K562 (cell line): ENCODE results near the gene CCDC184. TPM values are rescaled to one million over a fixed set of nuclear protein-coding genes. Genes with fewer than 3 reads are reported as not detected.

Experiments
- SMC3 ChIP-seq: conservative IDR thresholded peaks from 2 replicates; pipeline ENCODE4 v1.6.1; 2011; ENCODE audit warnings: low read depth, low read length, improper control_type of control experiment; ENCODE audit not compliant: insufficient read depth
- ZNF23 ChIP-seq: fragments of 250-450 bp; sonication (Bioruptor Pico); IDR thresholded peaks from 2 replicates; pipeline ENCODE4 v1.4.0; 2020; ENCODE audit warnings: mild to moderate bottlenecking
- ZNF24 ChIP-seq: fragments of 450-650 bp; IDR thresholded peaks from 2 replicates; pipeline ENCODE4 v1.6.1; 2016
- ZNF282 ChIP-seq: sonication (generic); formaldehyde crosslinking; IDR thresholded peaks from 2 replicates; pipeline ENCODE4 v1.8.1; 2023; ENCODE audit warnings: missing genetic modification reagents
- polyA plus RNA-seq, 8 experiments: library from polyadenylated mRNA; depleted of rRNA in 4 of 8; stranded (reverse) in 5 of 8; unstranded in 3 of 8; fragments of >200 nt; fragmentation: Nextera tagmentation in 2 of 8; fragmentation: Illumina TruSeq in 1 of 8; extraction: Ambion mirVana in 2 of 8; extraction: Trizol in 1 of 8; gene quantifications; 2 replicates each; pipeline versions ENCODE4 v1.2.1 to v1.2.3, GENCODE V29; 2011 to 2014; ENCODE audit warnings: inconsistent platforms in 1 of 8, missing spikeins in 1 of 8
- total RNA-seq, 7 experiments: library from RNA; depleted of rRNA in 6 of 7; stranded (reverse); fragments of >200 nt in 6 of 7; fragmentation: Illumina TruSeq in 2 of 7; extraction: Trizol in 2 of 7; gene quantifications; 2 replicates each; pipeline versions ENCODE4 v1.2.1 to v1.2.3, GENCODE V29; 2011 to 2021; ENCODE audit warnings: low replicate concordance in 1 of 7
- TF ChIP-seq, protein P1 (sequence below): fragments of 250-450 bp; sonication (Bioruptor Pico); IDR thresholded peaks from 2 replicates; pipeline ENCODE4 v1.4.0; 2020; ENCODE audit warnings: mild to moderate bottlenecking, moderate library complexity, borderline replicate concordance
- TF ChIP-seq, protein P2 (sequence below): fragments of 450-650 bp; IDR thresholded peaks from 2 replicates; pipeline ENCODE4 v1.6.1; 2018; ENCODE audit warnings: mild to moderate bottlenecking, low read depth; ENCODE audit not compliant: partially characterized antibody
- TF ChIP-seq, protein P3 (sequence below): sonication (generic); formaldehyde crosslinking; IDR thresholded peaks from 2 replicates; pipeline ENCODE4 v1.8.0; 2022; ENCODE audit warnings: missing genetic modification reagents, mild to moderate bottlenecking, borderline replicate concordance
- TF ChIP-seq, protein P4 (sequence below), 2 experiments: fragments of 450-650 bp; formaldehyde crosslinking in 1 of 2; IDR thresholded peaks; 2 replicates each; pipeline versions ENCODE4 v1.4.0 to v1.6.1; 2014 to 2020; ENCODE audit warnings: mild to moderate bottlenecking in 2 of 2, borderline replicate concordance in 1 of 2, low read depth in 1 of 2

Gene CCDC184
- total and polyA plus RNA-seq, 9 of the 15 experiments (the other 6 are each of a cell fraction or from before 2014, with no cell fraction given) = 0.09 TPM; not detected in 8

DNA sequence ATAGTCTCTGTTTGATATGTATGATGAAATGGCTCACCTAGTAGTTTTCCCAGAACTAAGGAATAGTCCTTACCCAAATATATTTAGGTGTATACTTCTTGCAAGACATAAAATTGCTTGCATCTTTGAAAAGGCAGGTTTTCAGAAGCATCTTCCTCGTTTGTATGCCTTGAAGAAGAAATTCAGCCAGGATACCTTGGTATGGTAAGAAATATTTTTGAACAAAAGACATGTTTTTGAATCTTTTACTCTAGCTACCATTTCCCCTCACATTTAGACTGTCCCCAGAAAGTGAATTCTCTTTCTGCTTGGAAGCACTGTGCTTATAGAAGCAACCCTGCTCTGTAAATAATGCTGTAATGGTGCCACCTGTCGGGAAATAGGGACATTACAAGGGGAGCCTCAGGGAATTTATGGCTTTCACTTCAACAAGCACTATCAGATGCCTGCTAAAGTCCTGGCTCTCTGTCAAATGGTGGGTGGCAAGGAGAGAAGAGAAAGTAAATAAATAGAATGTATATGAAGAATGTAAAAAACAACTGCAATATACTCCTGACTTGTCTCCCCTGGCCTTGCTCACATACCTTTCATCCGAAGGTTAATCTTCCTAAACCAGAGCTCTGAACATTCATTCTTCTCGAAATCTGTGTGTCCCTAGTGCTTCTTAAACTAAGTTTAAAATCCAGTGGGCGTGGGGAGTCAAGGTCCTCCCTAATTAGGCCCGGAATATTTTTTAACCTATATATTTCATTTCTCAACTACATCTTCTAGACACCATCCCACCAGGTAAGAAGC, 6.1 kb downstream of the CCDC184 start (continued):
- TF ChIP-seq, protein P1, sequence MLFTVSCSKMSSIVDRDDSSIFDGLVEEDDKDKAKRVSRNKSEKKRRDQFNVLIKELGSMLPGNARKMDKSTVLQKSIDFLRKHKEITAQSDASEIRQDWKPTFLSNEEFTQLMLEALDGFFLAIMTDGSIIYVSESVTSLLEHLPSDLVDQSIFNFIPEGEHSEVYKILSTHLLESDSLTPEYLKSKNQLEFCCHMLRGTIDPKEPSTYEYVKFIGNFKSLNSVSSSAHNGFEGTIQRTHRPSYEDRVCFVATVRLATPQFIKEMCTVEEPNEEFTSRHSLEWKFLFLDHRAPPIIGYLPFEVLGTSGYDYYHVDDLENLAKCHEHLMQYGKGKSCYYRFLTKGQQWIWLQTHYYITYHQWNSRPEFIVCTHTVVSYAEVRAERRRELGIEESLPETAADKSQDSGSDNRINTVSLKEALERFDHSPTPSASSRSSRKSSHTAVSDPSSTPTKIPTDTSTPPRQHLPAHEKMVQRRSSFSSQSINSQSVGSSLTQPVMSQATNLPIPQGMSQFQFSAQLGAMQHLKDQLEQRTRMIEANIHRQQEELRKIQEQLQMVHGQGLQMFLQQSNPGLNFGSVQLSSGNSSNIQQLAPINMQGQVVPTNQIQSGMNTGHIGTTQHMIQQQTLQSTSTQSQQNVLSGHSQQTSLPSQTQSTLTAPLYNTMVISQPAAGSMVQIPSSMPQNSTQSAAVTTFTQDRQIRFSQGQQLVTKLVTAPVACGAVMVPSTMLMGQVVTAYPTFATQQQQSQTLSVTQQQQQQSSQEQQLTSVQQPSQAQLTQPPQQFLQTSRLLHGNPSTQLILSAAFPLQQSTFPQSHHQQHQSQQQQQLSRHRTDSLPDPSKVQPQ (CRISPR knock-in tag) = no peak
- TF ChIP-seq, protein P2, sequence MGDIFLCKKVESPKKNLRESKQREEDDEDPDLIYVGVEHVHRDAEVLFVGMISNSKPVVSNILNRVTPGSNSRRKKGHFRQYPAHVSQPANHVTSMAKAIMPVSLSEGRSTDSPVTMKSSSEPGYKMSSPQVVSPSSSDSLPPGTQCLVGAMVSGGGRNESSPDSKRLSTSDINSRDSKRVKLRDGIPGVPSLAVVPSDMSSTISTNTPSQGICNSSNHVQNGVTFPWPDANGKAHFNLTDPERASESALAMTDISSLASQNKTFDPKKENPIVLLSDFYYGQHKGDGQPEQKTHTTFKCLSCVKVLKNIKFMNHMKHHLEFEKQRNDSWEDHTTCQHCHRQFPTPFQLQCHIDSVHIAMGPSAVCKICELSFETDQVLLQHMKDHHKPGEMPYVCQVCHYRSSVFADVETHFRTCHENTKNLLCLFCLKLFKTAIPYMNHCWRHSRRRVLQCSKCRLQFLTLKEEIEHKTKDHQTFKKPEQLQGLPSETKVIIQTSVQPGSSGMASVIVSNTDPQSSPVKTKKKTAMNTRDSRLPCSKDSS = no peak
- TF ChIP-seq, protein P3, sequence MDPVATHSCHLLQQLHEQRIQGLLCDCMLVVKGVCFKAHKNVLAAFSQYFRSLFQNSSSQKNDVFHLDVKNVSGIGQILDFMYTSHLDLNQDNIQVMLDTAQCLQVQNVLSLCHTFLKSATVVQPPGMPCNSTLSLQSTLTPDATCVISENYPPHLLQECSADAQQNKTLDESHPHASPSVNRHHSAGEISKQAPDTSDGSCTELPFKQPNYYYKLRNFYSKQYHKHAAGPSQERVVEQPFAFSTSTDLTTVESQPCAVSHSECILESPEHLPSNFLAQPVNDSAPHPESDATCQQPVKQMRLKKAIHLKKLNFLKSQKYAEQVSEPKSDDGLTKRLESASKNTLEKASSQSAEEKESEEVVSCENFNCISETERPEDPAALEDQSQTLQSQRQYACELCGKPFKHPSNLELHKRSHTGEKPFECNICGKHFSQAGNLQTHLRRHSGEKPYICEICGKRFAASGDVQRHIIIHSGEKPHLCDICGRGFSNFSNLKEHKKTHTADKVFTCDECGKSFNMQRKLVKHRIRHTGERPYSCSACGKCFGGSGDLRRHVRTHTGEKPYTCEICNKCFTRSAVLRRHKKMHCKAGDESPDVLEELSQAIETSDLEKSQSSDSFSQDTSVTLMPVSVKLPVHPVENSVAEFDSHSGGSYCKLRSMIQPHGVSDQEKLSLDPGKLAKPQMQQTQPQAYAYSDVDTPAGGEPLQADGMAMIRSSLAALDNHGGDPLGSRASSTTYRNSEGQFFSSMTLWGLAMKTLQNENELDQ (CRISPR knock-in tag) = no peak
- TF ChIP-seq SMC3 = peak; percentile 75
- no peak for TF ChIP-seq ZNF23
- TF ChIP-seq, protein P4, sequence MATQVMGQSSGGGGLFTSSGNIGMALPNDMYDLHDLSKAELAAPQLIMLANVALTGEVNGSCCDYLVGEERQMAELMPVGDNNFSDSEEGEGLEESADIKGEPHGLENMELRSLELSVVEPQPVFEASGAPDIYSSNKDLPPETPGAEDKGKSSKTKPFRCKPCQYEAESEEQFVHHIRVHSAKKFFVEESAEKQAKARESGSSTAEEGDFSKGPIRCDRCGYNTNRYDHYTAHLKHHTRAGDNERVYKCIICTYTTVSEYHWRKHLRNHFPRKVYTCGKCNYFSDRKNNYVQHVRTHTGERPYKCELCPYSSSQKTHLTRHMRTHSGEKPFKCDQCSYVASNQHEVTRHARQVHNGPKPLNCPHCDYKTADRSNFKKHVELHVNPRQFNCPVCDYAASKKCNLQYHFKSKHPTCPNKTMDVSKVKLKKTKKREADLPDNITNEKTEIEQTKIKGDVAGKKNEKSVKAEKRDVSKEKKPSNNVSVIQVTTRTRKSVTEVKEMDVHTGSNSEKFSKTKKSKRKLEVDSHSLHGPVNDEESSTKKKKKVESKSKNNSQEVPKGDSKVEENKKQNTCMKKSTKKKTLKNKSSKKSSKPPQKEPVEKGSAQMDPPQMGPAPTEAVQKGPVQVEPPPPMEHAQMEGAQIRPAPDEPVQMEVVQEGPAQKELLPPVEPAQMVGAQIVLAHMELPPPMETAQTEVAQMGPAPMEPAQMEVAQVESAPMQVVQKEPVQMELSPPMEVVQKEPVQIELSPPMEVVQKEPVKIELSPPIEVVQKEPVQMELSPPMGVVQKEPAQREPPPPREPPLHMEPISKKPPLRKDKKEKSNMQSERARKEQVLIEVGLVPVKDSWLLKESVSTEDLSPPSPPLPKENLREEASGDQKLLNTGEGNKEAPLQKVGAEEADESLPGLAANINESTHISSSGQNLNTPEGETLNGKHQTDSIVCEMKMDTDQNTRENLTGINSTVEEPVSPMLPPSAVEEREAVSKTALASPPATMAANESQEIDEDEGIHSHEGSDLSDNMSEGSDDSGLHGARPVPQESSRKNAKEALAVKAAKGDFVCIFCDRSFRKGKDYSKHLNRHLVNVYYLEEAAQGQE (IDR thresholded peaks at IDR 0.05; ENCODE audit: borderline replicate concordance) = peak; percentile 70; the same call in 1 of the 2 replicates
- TF ChIP-seq, protein P4 (CRISPR knock-in tag; IDR thresholded peaks at IDR 0.05; ENCODE audit: low read depth) = no peak
- TF ChIP-seq ZNF282 (CRISPR knock-in tag) = no peak
- TF ChIP-seq ZNF24 = no peak
